HG02970 (cell line): Measurements from ENCODE around the gene OR5K2.

ENCODE experiments used
- ATAC-seq: cut with Tn5 transposase; IDR thresholded peaks from one replicate; pipeline ENCODE4 v1.9.1; 2021; ENCODE audit warnings: mild to moderate bottlenecking, moderate library complexity, moderate number of reproducible peaks; ENCODE audit not compliant: unreplicated experiment, low FRiP score

Gene OR5K2

DNA sequence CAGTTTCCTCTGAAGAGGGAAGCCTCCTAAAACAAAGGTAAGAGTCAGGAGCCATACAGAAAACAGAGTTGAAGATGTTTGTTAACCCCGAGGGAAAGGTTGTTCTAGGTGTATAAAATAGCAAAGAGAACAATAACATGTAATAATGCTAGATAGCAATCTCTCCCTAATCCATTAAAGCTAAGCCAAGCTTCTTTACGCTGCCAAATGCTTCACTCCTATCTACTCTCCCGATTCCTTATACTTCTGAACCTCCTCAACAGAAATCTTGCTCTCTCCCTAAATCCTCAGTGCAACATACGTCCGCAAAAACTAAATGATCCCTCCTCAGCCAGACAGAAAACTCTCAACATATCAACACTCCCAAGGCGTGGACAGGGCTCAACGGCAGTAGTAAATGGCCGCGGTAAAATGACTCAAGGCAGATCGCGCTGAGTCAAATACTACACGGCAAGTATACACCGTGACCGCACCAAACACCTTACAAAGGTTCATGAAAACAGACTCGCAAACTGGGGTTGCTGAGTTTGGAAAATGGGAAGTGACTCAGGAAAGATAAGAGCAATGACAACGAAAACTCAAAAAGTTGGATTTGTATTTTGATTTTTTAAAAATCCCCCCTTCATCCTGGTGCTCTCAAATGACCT lies 24.5 kb downstream of the OR5K2 start:
- peak; percentile 36 for ATAC-seq

DNA sequence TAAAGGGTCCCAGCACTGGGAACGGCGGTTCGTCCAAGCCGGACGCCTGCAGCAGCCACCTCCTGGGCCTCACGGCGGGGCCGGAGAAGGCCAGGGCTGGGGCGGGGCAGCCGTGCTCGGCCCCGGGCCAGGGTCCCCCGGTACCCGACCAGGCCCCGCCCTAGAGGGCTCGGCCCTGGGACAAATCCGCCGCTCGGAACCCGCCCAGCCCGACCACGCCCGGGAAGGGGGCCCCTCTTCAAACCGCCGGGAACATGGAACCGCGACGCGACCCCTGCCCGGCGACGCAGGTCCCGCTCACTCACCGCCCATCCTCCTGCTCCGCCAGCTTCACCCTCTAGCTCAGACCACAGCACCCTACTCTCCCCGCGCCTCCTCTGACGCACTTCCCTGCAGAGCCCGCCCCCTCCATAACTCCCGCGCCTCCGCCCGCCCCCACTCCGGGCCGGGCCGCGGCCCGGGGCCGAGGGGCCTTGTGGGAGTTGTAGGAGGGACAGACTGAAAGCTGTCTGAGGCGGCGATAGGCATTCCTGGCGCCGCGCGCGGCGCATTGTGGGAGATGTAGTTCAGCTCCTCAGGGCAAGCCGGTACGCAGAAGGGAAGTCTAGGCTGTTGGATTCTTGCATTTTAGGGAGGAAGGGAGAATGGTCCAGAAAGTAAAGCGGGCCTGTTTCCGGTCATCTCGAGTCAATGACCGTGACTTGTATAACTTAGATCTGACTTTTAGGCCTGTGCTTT lies 25.2 kb downstream of the OR5K2 start, which contains the start of gene CLDND1:
CLDND1 (minus strand) TSS at position 359 of the 738 bp plus-strand sequence. CDS start 1,478 bp downstream, outside the sequence.
- peak; percentile 96 for ATAC-seq

DNA sequence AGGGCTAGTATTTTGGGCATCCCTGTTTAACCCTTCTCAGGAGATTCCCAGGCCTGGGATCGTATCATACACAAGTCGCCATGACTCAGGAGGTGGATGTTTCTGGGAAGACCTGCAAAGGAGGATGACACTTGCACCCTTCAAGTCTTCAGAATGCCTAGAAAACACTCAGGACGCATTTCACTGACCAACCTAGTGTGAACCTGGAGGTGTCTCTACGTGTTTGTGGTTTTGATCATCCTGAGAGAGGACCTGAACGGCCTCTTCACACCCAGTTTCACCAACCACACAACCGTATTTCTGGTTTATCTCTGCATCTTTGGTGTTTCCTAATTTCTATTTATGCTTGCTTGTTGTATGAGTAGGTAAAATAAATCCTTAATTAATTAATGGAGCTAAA lies 28.0 kb downstream of the OR5K2 start:
- ATAC-seq, result no peak

DNA sequence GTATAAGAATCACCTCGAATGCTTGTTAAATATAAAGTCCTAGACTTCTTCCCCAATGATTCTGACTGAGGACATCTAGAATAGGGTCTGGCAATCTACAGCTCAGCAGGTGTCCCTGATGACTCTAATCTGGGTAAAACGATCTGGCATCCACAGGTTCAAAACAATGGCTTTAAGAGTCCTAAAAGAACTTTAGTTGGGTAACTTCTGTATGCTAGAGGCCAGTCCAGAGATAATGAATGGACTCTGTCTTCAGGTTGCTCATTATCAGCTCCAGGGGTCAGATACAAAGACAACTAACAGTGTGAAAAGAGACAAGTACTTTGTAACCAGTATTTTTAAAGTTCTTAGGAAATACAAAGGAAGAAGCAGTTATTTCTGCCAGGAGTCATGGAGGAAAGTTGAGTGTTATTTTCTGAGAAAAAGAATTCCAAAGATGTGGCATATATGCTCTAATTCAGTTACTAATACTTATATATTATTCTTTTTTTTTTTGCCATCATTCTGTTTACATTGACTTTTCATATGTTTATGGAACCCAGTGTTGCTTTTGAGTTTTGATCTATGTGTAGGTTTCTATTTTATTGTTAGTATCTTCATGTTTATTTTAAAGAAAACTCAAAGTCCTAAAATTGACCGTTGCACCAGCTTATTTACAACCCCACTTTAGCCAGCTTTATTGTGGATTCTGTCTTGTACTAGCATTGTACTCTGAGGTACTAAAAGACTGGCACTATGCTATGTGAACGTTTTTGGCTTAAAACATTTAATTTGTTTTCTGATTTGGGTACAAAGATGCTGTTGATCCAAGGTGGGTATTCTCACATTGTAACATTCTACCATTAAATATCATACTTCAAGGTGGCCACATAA lies 31.2 kb downstream of the OR5K2 start:
- ATAC-seq, result no peak

DNA sequence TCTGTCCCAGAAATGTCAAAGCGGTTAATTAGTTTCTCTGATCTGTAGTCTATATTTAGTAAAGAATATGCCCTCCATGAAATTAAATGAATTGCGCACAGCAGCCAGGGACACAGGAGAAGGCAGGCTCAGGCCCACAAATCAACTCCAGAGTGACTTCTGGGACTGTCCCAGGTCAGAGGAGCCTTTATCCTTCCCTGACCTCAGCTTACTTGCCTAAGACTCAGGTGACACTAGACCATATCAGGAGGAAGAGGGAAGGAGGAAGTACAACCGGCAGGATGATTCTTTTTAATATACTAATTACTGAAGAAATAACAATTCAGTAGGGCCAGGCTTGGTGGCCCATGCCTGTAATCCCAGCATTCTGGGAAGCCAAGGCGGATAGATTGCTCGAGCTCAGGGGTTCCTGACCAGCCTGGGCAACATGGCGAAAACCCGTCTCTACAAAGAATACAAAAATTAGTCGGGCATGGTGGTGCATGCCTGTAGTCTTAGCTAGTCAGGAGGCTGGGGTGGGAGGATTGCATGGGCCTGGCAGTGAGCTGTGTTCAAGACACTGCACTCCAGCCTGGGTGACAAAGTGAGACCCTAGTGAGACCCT lies 32.5 kb downstream of the OR5K2 start:
- ATAC-seq, result no peak

DNA sequence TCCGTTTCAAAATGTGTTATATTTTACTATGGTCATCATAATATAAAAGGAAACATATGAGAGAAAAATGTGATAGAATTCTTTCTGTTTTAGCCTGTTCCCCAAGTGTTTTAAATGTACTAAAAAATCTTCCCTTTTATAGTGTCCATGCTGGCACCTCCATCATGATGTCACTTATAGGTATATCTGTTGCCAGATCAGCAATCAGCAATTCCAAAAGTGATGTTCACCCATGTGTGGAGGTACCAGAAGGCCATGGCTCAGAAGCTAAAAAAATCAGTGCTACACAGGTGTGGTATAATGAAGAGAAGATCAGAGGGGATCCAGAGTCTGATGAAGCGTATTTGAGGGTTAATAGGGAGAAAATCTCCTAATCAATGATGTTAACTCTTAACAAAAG lies 33.2 kb downstream of the OR5K2 start:
- no peak for ATAC-seq

DNA sequence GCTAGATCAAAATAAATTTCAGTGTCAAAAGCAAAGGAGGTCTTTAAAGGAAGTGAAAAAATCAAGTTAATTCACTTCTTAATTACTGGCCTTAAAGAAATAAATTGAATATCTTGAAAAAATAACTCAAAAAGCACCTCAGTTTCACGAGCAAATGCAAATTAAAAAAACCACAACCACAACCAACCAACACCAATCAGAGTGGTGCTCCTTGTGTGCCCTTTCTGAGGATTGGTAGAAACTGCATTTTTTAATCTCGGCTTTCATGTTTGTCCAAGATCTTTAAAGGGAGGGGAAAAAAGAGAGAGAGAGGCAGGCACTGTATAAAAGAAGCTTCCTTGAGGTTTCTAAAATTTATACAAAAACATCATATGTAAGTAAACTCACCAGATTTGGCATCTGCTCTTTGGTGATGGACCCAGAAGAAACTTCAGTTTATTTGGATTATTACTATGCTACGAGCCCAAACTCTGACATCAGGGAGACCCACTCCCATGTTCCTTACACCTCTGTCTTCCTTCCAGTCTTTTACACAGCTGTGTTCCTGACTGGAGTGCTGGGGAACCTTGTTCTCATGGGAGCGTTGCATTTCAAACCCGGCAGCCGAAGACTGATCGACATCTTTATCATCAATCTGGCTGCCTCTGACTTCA lies 34.3 kb downstream of the OR5K2 start, which contains the start of gene GPR15:
GPR15 (plus strand) TSS at position 357 of the 653 bp plus-strand sequence; CDS start at position 413, 56 bp downstream.
- no peak for ATAC-seq

DNA sequence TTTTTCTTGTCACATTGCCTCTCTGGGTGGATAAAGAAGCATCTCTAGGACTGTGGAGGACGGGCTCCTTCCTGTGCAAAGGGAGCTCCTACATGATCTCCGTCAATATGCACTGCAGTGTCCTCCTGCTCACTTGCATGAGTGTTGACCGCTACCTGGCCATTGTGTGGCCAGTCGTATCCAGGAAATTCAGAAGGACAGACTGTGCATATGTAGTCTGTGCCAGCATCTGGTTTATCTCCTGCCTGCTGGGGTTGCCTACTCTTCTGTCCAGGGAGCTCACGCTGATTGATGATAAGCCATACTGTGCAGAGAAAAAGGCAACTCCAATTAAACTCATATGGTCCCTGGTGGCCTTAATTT lies 34.8 kb downstream of the OR5K2 start:
- ATAC-seq, result no peak

DNA sequence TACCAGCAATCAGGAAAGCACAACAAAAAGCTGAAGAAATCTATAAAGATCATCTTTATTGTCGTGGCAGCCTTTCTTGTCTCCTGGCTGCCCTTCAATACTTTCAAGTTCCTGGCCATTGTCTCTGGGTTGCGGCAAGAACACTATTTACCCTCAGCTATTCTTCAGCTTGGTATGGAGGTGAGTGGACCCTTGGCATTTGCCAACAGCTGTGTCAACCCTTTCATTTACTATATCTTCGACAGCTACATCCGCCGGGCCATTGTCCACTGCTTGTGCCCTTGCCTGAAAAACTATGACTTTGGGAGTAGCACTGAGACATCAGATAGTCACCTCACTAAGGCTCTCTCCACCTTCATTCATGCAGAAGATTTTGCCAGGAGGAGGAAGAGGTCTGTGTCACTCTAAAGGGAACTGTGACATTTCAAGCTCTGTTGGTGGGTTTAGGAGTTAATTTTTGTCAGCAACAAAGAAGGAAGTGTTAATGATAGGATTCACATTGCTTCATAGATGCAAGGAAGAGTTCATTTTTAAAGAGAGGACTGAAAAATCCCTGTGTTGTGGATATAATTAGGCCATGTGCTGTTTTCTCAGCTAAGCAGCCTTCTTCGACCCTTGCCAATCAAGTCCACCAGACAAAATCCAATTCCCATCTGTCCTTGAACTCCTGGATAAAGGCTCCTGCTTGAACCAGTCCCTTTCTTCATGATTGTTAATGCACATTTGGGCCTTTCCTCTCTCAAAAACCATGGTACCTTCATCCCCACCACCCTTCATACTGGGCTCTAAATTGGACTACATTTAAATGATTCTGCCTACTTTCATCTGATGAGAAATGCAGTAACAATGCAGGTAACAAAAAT lies 35.5 kb downstream of the OR5K2 start:
- ATAC-seq, result no peak

DNA sequence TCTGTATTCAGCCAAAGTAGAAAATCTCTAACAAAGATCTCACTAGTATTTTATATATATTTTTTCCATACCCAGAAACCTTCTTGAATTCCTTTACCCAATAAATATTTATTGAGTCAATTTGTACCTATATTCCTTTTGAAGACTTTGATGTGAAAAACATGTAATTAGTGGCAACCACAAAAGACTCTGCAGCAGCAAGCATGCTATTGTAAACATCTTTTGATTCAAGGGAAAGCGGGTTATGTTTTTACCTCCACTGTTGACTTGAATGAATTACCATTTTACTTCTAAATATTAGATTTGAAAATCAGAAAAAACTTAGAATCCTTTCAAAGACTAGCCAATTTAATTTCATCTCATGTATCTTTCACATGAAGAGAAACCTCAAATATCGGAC lies 36.7 kb downstream of the OR5K2 start:
- no peak for ATAC-seq

DNA sequence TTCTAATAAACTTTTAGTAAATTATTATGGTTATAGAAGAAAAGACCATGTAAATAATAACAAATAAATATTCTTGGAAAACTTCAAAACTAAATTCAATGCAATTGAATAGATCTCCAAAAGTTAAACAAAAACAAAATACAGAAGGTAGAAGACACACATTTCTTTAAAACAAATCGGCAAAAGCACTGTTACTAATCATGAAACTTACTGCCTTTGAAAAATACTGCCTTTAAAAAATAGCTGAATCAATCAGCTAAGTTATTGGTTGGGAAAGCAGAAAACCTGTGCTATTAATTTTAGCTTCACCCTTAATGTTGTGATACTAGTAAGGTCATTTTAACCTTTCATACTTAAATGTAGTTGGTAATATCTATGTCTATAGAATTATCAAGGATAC lies 37.3 kb downstream of the OR5K2 start:
- ATAC-seq, result no peak

DNA sequence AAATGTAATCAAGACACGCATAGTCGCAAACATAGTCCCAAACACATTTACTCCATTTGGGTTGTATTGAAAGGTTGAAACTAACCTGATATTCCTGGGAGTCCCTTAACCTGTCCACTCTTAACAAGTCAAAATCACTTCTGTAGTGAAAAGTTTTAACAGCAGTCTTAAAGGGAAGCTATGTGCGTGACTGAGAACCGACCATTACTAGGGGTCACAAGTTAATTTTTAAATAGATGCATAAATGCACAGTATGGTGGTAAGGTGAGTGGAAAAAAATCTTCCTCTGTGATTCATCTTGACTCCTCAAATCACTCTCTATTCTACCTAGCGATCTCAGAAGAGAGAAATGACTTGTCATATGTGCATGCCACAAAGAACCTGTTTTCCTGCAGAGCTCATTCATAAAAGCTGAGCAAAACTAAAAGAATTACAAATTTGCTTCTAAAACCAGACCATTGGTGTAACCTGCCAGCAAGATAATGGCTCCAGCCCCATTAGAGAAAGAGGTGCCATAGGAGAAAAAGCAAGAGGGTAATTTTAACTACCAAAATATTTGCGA lies 39.1 kb downstream of the OR5K2 start:
- ATAC-seq, result peak; percentile 68

DNA sequence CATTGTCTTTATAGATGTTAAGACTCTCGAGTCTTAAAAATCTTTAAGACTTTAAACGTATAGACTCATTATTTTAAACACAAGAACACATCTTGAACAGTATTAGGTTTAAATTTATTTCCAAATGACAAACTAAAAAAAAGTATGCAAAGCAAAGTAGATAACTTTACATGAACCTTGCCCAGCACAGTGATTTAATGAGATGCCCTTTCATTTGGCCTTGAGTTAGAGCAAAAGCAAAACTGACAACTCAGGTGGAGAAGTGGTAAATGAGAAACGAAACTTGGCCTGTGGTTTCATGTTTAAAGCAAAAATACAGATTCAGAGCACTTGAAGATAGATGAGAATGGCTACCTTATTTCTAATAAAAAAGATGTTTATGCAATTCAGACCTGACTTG lies 42.9 kb downstream of the OR5K2 start:
- peak; percentile 36 for ATAC-seq

DNA sequence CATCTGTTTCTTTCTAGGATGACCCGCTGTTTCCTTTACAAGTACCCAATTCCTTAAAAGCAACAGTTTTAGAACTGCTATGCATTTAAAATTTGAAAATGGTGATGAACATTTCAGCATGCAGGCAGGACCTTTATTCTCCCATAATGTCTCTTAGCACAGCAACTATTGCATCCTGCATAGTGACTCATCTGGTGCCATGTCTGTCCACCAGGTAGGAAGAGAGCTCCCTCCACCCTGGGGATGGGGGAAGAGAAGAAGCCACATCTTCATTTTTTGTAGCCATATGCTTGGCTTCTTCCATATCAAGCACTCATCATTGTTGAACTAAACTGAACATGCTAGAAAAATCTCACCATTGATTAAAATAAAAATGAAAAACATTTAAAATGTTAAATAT lies 44.2 kb downstream of the OR5K2 start:
- ATAC-seq, result no peak

DNA sequence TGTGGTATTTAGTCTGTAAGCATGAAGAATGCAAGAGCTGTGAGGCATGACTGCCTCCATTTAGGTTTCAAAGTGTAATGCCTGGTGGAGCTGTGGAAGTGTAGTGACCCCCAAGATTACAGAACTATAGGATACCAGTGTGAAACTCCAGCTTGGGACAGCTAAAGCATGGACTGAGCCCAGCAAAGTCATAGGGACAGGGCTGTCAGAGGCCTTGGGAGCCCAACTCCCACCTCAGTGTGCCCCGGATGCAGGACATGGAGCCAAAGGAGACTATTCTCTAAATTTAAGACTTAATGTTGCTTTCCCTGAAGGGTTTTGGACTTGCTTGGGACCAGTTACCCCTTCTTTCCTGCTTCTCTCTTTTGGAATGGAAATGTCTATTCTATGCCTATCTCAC lies 45.1 kb downstream of the OR5K2 start:
- no peak for ATAC-seq

DNA sequence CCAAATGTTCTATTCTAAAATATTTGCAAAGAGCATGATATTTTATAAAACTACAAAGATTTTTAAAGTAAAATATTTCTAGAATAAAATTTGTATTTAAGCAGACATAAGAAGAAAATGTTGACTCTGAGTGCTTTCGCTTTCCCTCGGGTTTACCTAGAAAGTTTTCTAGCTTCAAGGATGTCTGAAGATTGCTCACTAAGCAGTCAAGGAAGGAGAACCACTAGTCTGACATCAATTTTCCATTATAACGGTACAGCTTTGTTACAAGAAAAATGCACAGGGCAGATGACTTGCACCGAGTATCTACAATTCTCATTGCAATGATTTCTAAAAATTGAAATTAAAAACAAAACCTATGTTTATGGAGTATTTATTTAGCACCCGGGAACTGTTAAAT lies 48.5 kb downstream of the OR5K2 start:
- no peak for ATAC-seq
